ENCODE data around the gene HERPUD1. TPM values are rescaled to one million over a fixed set of nuclear protein-coding genes. Genes with fewer than 3 reads are reported as not detected.

Gene HERPUD1
- total and polyA plus RNA-seq, 4 donors = 52.5 to 173 (median 108) TPM

DNA sequence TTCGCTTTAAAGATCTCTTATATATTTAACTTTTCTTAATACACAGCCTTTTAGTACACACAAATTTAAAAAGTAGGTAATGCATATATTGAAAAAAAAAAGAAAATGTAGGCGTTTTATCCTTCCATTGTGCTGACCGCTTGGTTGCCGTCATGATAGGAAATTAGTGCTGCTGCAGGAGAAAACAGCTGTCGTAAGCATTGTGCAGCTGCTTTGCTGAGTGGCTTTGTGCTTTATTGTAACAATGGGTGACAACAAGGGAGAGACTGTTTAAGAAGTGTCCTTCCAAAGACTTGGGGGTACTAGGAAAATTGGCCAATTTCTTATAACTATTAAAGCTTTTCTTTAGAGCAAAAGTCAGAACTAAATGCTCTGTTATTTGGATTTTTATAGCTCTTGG is 5.0 kb downstream of the HERPUD1 start:
- H3K27ac ChIP-seq (ENCODE audit: low read depth in 1 of 2, low read length in 2 of 2) = no peak overlapping the region
- H3K27me3 ChIP-seq (ENCODE audit: control insufficient read depth in 1 of 2, insufficient read depth in 2 of 2, low read length in 1 of 2) = no peaks in the 10 kb centered on the region
- WGBS, 2 donors = 88 to 90% methylated on average over 5 of the region's 5 CpGs
- DNase-seq = no peak
- intact Hi-C loops (cut with DNase I) = no loop called here
- H3K36me3 ChIP-seq (ENCODE audit: control insufficient read depth in 1 of 2, insufficient read depth in 2 of 2, low read length in 1 of 2) = peaks cover 3 to 19% of the 10 kb centered on the region in 2 donors
- H3K9me3 ChIP-seq (ENCODE audit: control insufficient read depth, low read length) = no peaks in the 10 kb centered on the region
- no peak for ATAC-seq (ENCODE audit: low FRiP score)
- no peak overlapping the region for H3K4me3 ChIP-seq (ENCODE audit: low read length in 2 of 2)
- no peaks in the 10 kb centered on the region for H3K4me1 ChIP-seq (ENCODE audit: control insufficient read depth in 1 of 2, insufficient read depth in 2 of 2, low read length in 2 of 2)

DNA sequence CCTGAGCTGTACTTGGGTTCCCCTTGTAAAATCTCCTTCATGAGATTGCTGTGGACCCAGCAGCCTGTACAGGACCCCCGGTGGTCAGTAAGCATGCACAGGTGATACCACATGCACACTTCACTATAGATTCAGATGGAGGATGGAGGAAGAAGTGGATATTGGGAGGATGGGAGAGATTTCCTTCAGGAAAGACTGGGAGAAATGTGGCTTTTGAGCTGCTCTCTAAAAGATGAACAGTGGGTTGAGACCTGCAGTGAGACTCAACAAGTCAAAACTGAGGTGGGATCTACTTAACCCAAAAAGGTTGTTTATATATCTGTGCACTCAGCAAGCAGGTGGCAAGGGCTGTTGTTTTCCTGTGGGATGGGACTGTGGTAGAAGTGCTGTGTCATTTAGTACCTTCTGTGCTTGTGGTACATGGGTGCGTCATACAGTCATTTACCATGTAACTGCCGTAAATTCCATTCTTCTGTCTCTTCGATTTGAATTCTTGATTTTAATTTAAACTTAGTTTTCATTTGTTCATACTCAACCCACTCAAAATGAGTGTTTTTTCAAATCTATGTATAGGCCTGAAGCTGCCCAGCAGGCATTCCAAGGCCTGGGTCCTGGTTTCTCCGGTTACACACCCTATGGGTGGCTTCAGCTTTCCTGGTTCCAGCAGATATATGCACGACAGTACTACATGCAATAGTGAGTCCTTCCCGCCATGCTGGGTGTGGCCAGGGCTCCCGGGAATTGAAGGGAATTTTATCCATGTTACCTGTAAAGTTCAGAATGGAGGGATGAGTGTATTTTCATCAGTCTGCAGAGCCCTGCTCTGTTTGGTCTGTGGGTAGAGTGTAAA is 6.9 kb downstream of the HERPUD1 start:
- H3K27ac ChIP-seq (ENCODE audit: low read depth in 1 of 2, low read length in 2 of 2) = no peak overlapping the region
- peaks cover 6 to 22% of the 10 kb centered on the region in 2 donors for H3K36me3 ChIP-seq (ENCODE audit: control insufficient read depth in 1 of 2, insufficient read depth in 2 of 2, low read length in 1 of 2)
- intact Hi-C loops (cut with DNase I) = no loop called here
- no peaks in the 10 kb centered on the region for H3K4me1 ChIP-seq (ENCODE audit: control insufficient read depth in 1 of 2, insufficient read depth in 2 of 2, low read length in 2 of 2)
- WGBS, 2 donors = 70 to 78% methylated on average over 8 of the region's 8 CpGs
- no peak for ATAC-seq (ENCODE audit: low FRiP score)
- H3K27me3 ChIP-seq (ENCODE audit: control insufficient read depth in 1 of 2, insufficient read depth in 2 of 2, low read length in 1 of 2) = no peaks in the 10 kb centered on the region
- DNase-seq = no peak
- no peak overlapping the region for H3K4me3 ChIP-seq (ENCODE audit: low read length in 2 of 2)
- no peaks in the 10 kb centered on the region for H3K9me3 ChIP-seq (ENCODE audit: control insufficient read depth, low read length)

DNA sequence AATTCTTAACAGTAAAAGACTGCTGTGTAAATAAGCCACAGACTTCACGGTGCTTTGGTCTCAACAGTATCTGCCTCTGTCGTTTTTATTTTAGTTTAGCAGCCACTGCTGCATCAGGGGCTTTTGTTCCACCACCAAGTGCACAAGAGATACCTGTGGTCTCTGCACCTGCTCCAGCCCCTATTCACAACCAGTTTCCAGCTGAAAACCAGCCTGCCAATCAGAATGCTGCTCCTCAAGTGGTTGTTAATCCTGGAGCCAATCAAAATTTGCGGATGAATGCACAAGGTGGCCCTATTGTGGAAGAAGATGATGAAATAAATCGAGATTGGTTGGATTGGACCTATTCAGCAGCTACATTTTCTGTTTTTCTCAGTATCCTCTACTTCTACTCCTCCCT is 7.9 kb downstream of the HERPUD1 start:
- Histone ChIP-seq H3K9me3 (ENCODE audit: control insufficient read depth, low read length) (no peaks in the 10 kb centered on the region), H3K4me3 (ENCODE audit: low read length in 2 of 2) (no peak overlapping the region), H3K36me3 (ENCODE audit: control insufficient read depth in 1 of 2, insufficient read depth in 2 of 2, low read length in 1 of 2) (peaks cover 6 to 23% of the 10 kb centered on the region in 2 donors), H3K27me3 (ENCODE audit: control insufficient read depth in 1 of 2, insufficient read depth in 2 of 2, low read length in 1 of 2) (no peaks in the 10 kb centered on the region), H3K4me1 (ENCODE audit: control insufficient read depth in 1 of 2, insufficient read depth in 2 of 2, low read length in 2 of 2) (no peaks in the 10 kb centered on the region), H3K27ac (ENCODE audit: low read depth in 1 of 2, low read length in 2 of 2) (no peak overlapping the region)
- DNase-seq (no peak), ATAC-seq (ENCODE audit: low FRiP score) (no peak)
- intact Hi-C loops (cut with DNase I) = no loop called here
- WGBS, 2 donors = 82 to 83% methylated on average over 4 of the region's 4 CpGs

DNA sequence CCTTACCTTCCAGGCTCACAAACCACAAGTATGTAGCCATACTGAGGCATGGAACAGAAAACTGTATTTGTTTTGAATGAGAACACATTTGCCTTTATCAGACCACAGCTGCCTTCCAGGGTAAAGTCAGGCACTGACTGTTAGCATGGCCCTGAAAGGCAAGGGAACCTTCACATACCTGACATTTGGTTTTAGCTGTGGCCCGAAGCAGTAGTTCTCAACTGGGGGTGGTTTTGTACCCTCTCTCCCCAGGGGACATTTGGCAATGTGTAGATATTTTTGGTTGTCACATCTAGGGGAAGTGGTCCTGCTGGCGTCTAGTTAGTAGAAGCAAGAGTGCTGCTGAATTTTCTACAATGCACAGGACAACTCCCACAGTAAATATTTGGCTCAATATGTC is 9.2 kb downstream of the HERPUD1 start:
- DNase-seq (no peak), ATAC-seq (ENCODE audit: low FRiP score) (no peak)
- Histone ChIP-seq H3K9me3 (ENCODE audit: control insufficient read depth, low read length) (no peaks in the 10 kb centered on the region), H3K27me3 (ENCODE audit: control insufficient read depth in 1 of 2, insufficient read depth in 2 of 2, low read length in 1 of 2) (no peaks in the 10 kb centered on the region), H3K36me3 (ENCODE audit: control insufficient read depth in 1 of 2, insufficient read depth in 2 of 2, low read length in 1 of 2) (peaks cover 6 to 23% of the 10 kb centered on the region in 2 donors), H3K4me1 (ENCODE audit: control insufficient read depth in 1 of 2, insufficient read depth in 2 of 2, low read length in 2 of 2) (no peaks in the 10 kb centered on the region), H3K4me3 (ENCODE audit: low read length in 2 of 2) (no peak overlapping the region), H3K27ac (ENCODE audit: low read depth in 1 of 2, low read length in 2 of 2) (no peak overlapping the region)
- intact Hi-C loops (cut with DNase I) = no loop called here
- WGBS, 2 donors = 62 to 72% methylated on average over 2 of the region's 2 CpGs

DNA sequence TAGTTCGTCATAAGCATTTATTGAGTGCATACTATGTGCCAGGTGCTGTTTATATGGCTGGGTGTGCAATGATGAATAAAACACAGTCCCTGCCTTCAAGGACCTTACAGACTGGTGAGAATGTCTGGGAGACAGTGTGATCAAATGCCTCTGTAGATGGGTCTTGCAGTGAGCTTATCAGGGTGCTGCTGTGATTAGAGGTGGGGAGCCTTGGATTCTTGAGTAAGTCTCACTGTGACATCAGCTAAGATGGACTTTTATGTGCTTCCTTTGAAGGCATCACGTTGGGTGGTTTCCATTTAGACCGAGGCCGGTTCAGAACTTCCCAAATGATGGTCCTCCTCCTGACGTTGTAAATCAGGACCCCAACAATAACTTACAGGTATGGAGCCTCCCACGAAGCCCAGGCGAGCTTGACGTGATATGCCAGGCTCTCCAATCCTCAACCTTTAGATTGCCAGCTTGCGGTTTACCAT is 10.0 kb downstream of the HERPUD1 start:
- intact Hi-C loops (cut with DNase I) = no loop called here
- no peaks in the 10 kb centered on the region for H3K4me1 ChIP-seq (ENCODE audit: control insufficient read depth in 1 of 2, insufficient read depth in 2 of 2, low read length in 2 of 2)

GRCh38 chr16:56943761-56944375 is 11.9 kb downstream of the HERPUD1 start:
- H3K4me3 ChIP-seq (ENCODE audit: low read length in 2 of 2) = no peak overlapping the region
- ATAC-seq (ENCODE audit: low FRiP score) (no peak), DNase-seq (peak in 1 of 2 donors; percentile 36)
- no peak overlapping the region for H3K27ac ChIP-seq (ENCODE audit: low read depth in 1 of 2, low read length in 2 of 2)
- H3K27me3 ChIP-seq (ENCODE audit: control insufficient read depth in 1 of 2, insufficient read depth in 2 of 2, low read length in 1 of 2) = no peaks in the 10 kb centered on the region
- intact Hi-C loops (cut with DNase I) = no loop called here
- H3K36me3 ChIP-seq (ENCODE audit: control insufficient read depth in 1 of 2, insufficient read depth in 2 of 2, low read length in 1 of 2) = peaks cover 6 to 19% of the 10 kb centered on the region in 2 donors
- no peaks in the 10 kb centered on the region for H3K4me1 ChIP-seq (ENCODE audit: control insufficient read depth in 1 of 2, insufficient read depth in 2 of 2, low read length in 2 of 2)
- no peaks in the 10 kb centered on the region for H3K9me3 ChIP-seq (ENCODE audit: control insufficient read depth, low read length)
- 71 to 83% methylated on average over 6 of the region's 6 CpGs for WGBS, 2 donors

More for the DNA sequence above, 10.0 kb downstream of the HERPUD1 start:
- Histone ChIP-seq H3K36me3 (ENCODE audit: control insufficient read depth in 1 of 2, insufficient read depth in 2 of 2, low read length in 1 of 2) (peaks cover 6 to 23% of the 10 kb centered on the region in 2 donors), H3K27me3 (ENCODE audit: control insufficient read depth in 1 of 2, insufficient read depth in 2 of 2, low read length in 1 of 2) (no peaks in the 10 kb centered on the region), H3K9me3 (ENCODE audit: control insufficient read depth, low read length) (no peaks in the 10 kb centered on the region), H3K4me3 (ENCODE audit: low read length in 2 of 2) (no peak overlapping the region), H3K27ac (ENCODE audit: low read depth in 1 of 2, low read length in 2 of 2) (no peak overlapping the region)
- WGBS, 2 donors = 74 to 82% methylated on average over 9 of the region's 9 CpGs
- no peak for ATAC-seq (ENCODE audit: low FRiP score)
- no peak for DNase-seq

- intact Hi-C loops (cut with DNase I) = no loop called here
- Histone ChIP-seq H3K9me3 (ENCODE audit: control insufficient read depth, low read length) (no peaks in the 10 kb centered on the region), H3K27ac (ENCODE audit: low read depth in 1 of 2, low read length in 2 of 2) (peak overlapping the region in 1 of 2 donors; percentile 67), H3K4me1 (ENCODE audit: control insufficient read depth in 1 of 2, insufficient read depth in 2 of 2, low read length in 2 of 2) (no peaks in the 10 kb centered on the region), H3K27me3 (ENCODE audit: control insufficient read depth in 1 of 2, insufficient read depth in 2 of 2, low read length in 1 of 2) (no peaks in the 10 kb centered on the region), H3K36me3 (ENCODE audit: control insufficient read depth in 1 of 2, insufficient read depth in 2 of 2, low read length in 1 of 2) (peaks cover 6 to 10% of the 10 kb centered on the region in 2 donors), H3K4me3 (ENCODE audit: low read length in 2 of 2) (no peak overlapping the region)
- ATAC-seq (ENCODE audit: low FRiP score) (no peak), DNase-seq (peak in 1 of 2 donors; percentile 64)
- 35 to 41% methylated on average over 2 of the region's 2 CpGs for WGBS, 2 donors
These were observed 13.3 kb downstream of the HERPUD1 start for GRCh38 chr16:56944954-56945839.

DNA sequence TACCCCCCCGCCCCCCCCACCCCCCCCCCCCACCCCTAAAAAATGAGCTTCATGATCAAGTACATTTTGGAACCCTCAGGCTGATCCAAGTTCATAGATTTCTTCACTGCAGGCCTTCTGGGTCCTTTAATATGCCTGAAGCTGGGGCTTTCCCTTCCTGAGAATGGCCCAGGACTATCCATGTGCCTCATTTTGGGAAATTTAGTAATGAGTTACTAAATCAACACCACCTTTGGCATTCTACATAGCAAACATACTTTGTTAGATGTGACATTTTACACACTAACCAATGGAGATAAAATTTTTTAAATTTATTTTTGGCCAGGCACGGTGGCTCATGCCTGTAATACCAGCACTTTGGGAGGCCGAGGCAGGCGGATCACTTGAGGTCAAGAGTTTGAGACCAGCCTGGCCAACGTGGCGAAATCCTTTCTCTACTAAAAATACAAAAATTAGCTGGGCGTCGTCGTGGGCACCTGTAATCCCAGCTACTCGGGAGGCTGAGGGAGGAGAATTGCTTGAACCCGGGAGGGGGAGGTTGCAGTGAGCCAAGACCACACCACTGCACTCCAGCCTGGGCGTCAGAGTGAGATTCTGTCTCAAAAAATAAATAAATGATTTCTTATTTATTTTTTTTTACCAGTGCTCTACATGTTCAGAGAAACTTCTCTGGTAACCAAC is 14.0 kb downstream of the HERPUD1 start:
- H3K36me3 ChIP-seq (ENCODE audit: control insufficient read depth in 1 of 2, insufficient read depth in 2 of 2, low read length in 1 of 2) = peaks cover 5 to 8% of the 10 kb centered on the region in 2 donors
- no peak for ATAC-seq (ENCODE audit: low FRiP score)
- peak in 1 of 2 donors; percentile 52 for DNase-seq
- H3K27me3 ChIP-seq (ENCODE audit: control insufficient read depth in 1 of 2, insufficient read depth in 2 of 2, low read length in 1 of 2) = no peaks in the 10 kb centered on the region
- WGBS, 2 donors = 28 to 31% methylated on average over 12 of the region's 12 CpGs
- no peak overlapping the region for H3K4me3 ChIP-seq (ENCODE audit: low read length in 2 of 2)
- intact Hi-C loops (cut with DNase I) = no loop called here
- no peaks in the 10 kb centered on the region for H3K9me3 ChIP-seq (ENCODE audit: control insufficient read depth, low read length)
- H3K27ac ChIP-seq (ENCODE audit: low read depth in 1 of 2, low read length in 2 of 2) = no peak overlapping the region
- no peaks in the 10 kb centered on the region for H3K4me1 ChIP-seq (ENCODE audit: control insufficient read depth in 1 of 2, insufficient read depth in 2 of 2, low read length in 2 of 2)

All from aorta (tissue), 5 donors.